GM10248 (cell line): Measurements from ENCODE around the gene COL4A1.

ENCODE experiments used
- CTCF ChIA-PET: fragments of 300-600 bp; sonication (Branson Sonifier 250); formaldehyde crosslinking; extraction: SDS; loops from one replicate; lab custom pipeline; 2021; ENCODE audit warnings: antibody characterized with exemption; lab: Yijun Ruan, JAX
- POLR2A ChIA-PET: fragments of 350-650 bp; sonication (Branson Sonifier 250); formaldehyde crosslinking; extraction: SDS; loops from one replicate; lab custom pipeline; 2020; ENCODE audit warnings: antibody characterized with exemption; lab: Yijun Ruan, JAX
- DNase-seq: peaks from one replicate; pipeline ENCODE4 v3.0.0; 2012; ENCODE audit errors: extremely low spot score
- TF ChIP-seq, protein P1 (sequence below): IDR thresholded peaks from 2 replicates; pipeline ENCODE4 v1.5.1; 2012; ENCODE audit warnings: mild to moderate bottlenecking, low read depth; ENCODE audit errors: extremely low read depth, missing control alignments, control extremely low read depth

Gene COL4A1

DNA sequence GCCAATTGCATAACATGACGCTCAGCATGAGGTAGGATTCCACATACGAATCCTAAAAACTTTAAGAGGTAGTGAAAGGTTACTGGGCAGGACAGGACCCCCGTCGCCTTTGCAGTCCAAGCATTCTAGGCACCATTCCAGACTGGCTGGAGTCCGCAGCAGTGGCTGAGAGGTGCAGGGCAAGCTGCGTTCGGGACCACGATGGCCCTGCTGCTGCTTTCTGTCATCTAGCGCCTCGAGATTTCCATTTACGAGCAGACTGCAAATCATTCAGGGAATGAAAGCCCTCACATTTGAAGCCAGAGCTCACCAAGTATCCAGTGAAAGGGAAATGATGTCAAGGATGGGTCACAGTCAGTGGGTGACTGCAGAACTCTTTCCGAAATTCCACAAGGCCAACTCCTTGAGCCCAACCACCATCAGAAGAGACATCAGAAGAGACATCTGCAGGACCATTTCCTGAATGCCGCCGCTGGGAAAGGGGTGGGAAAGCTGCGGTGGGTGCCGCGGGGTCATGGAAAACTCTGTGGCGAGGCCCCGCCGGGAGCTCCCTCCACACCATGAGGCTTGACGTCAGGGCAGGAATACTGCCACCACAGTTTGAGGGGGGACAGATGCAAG lies 88.3 kb downstream of the COL4A1 start:
- CTCF ChIA-PET: interaction anchor here (1.0 kb wide), 1 partner anchor 225 kb away, joined by 3 read pairs; no protein-coding TSS in a partner anchor
- DNase-seq: no peak
- TF ChIP-seq, protein P1, sequence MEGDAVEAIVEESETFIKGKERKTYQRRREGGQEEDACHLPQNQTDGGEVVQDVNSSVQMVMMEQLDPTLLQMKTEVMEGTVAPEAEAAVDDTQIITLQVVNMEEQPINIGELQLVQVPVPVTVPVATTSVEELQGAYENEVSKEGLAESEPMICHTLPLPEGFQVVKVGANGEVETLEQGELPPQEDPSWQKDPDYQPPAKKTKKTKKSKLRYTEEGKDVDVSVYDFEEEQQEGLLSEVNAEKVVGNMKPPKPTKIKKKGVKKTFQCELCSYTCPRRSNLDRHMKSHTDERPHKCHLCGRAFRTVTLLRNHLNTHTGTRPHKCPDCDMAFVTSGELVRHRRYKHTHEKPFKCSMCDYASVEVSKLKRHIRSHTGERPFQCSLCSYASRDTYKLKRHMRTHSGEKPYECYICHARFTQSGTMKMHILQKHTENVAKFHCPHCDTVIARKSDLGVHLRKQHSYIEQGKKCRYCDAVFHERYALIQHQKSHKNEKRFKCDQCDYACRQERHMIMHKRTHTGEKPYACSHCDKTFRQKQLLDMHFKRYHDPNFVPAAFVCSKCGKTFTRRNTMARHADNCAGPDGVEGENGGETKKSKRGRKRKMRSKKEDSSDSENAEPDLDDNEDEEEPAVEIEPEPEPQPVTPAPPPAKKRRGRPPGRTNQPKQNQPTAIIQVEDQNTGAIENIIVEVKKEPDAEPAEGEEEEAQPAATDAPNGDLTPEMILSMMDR: no peak
- POLR2A ChIA-PET: no interaction called here

DNA sequence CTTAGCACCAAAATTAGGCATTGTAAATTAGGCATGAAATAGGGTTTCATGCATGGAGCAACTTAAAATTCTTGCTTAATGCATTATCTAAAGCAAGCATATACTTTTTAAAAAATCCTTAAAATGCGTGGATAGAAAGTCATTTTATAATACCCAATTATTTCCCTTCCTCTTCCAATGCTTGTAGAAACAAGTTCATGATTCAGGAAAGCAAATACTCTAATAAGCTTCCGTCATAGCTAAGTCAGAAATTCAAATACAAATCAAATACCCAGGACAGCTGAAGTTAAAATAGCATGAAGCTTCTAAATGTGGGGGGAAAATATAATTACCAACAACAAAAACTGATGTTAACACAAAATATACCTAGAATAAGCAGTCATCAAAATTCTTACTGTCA lies 89.1 kb downstream of the COL4A1 start:
- TF ChIP-seq, protein P1: no peak
- ChIA-PET CTCF (interaction anchor here (1.4 to 1.9 kb wide), 3 partner anchors 11 to 194 kb away, joined by 4 to 7 read pairs (median 6); no protein-coding TSS in a partner anchor), POLR2A (no interaction called here)
- DNase-seq: no peak

DNA sequence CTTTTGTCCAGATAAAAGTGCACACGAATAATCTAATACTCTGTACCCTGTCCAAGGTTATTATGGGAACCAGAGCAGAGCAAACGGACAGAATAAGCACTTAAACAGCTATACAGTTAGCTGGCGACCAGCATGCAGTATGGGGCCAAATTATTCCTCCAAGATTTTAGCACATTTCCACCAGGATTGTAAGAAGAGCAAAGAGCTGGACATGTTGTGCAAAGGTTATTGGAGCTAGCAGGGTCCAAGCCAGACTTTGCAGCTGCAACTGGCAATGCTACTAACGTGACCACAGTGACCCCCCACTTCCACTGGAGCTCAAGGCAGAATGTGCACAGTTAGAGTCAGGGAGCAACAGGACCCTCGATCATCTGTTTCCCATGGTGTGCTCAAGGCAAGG lies 89.9 kb downstream of the COL4A1 start:
- POLR2A ChIA-PET: no interaction called here
- TF ChIP-seq, protein P1: no peak
- DNase-seq: no peak
- CTCF ChIA-PET: interaction anchor here (1.4 to 1.9 kb wide), 3 partner anchors 10 to 195 kb away, joined by 4 to 7 read pairs (median 6); no protein-coding TSS in a partner anchor

DNA sequence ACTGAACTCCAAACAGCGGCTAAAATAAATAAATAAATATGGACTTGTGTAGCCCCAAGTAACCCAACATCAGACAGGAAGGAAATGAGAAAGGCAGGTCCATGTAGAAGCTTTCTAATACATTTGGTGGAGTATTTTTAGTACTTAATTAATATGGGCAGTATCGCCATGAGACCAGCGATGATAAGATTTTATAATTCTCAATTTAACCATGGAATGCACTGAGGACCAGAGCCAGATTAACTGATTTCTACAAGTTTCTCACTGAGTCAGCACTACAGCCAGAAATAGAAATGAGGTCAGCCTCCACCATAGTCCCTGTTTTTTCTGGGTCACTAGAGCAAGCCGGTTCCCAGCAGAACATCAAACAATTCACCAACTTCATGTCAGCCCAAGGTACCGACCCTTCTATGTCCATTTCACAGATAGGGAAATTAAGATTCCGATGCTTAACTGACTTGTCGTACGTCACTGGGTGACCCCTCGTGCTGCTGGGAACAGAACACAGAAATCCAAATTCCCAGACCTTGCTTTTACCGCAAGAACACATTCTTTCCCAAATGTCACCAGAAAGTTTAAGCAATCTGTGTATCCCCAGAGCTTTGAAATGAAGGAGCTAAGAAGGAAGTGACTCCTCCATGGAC lies 90.4 kb downstream of the COL4A1 start:
- ChIA-PET CTCF (interaction anchor here (1.4 to 1.9 kb wide), 2 partner anchors 9 to 29 kb away, joined by 4 to 6 read pairs; no protein-coding TSS in a partner anchor), POLR2A (no interaction called here)
- DNase-seq: no peak
- TF ChIP-seq, protein P1: no peak

DNA sequence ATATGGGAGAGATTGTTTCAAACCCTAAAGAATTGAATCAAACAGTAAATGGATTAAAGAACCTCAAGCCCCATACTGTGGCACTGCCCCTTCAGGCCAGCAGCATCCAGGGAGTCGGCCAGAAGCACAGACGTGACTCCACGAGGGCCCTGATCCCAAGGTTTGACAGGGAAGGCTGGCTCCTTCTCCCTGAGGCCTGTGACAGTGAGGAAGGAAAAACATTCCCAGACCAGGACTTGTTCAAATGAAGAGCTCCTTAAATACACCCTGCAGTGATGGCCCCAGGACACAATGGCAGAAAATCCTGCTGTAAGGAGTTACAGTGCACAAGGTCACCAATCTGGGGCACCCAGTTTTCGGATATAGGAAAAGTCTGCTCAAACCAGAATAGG lies 91.0 kb downstream of the COL4A1 start:
- no peak for DNase-seq
- ChIA-PET CTCF (no interaction called here), POLR2A (no interaction called here)
- TF ChIP-seq, protein P1: no peak

DNA sequence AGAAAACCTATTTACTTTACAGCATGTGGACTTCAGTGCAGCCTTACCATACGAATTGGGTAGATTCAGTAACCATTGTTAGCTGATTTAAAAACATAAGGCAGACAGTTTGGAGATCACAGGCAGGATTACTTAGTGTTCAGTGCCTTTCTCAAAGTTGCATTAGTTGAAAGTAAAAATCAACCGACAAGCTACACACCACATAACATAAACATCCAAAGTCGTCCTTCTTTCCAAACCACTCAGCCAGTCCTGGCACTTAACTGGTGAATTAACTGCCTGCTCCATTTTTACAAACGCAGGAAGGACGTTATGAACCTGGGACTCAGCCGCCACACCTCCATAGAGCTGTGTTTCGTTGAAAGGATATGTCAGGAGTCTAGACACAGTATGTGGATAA lies 91.4 kb downstream of the COL4A1 start:
- CTCF ChIA-PET: no interaction called here

More for the DNA sequence above, 91.4 kb downstream of the COL4A1 start:
- no peak for DNase-seq
- TF ChIP-seq, protein P1: no peak
- POLR2A ChIA-PET: no interaction called here
